Stimulated activated CD8-positive, alpha-beta memory T cell treated with anti-CD3 and anti-CD28 coated beads, Interleukin-4, amount 100 ng/mL, for 24 hours (primary cell): ENCODE measurements around the gene NEMF.
"Not testable (repeated sequence)": the region's sequence is repeated elsewhere in the genome, so short reads cannot be mapped to it uniquely, and the experiment has no call there.

Source experiments
- DNase-seq: peaks from one replicate; pipeline ENCODE4 v3.0.0-alpha.2; 2020; ENCODE audit warnings: low read depth

NEMF gene

DNA sequence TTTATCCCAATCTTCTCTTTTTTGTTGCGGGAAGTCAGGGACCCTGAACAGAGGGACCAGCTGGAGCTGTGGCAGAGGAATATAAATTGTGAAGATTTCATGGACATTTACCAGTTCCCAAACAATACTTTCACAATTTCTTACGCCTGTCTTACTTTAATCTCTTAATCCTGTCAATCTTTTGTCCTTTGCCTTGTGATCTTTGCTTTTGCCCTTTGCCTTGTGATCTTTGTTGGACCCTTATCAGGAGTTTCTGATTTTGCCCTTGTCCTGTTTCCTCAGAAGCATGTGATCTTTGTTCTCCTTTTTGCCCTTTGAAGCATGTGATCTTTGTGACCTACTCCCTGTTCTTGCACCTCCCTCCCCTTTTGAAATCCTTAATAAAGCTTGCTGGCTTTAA is 36.5 kb downstream of the NEMF start:
- DNase-seq: not testable (repeated sequence)

- DNase-seq: no peak
Observed at GRCh38 chr14:49808780-49809179, 43.8 kb downstream of the NEMF start.

DNA sequence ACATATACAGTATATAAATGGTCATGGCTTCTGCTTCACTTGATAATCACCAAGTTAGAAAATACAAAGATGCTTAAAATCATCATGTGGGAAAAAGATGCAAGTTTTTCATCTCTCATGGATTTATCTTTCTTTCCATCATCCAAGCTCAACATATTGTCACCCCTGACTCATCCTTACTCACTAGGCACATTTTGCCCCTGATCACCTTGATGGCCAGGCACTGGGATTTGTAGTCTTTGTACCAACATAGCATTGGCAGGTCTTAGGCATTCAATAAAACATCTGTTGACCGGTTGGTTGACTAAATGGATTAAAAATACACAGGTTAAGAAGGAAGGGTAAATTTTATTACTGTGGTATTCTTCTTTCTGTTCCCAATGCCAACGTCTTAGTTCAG is 56.6 kb downstream of the NEMF start:
- DNase-seq: no peak

- no peak for DNase-seq
Observed at GRCh38 chr14:49792618-49793017, 60.0 kb downstream of the NEMF start.

DNA sequence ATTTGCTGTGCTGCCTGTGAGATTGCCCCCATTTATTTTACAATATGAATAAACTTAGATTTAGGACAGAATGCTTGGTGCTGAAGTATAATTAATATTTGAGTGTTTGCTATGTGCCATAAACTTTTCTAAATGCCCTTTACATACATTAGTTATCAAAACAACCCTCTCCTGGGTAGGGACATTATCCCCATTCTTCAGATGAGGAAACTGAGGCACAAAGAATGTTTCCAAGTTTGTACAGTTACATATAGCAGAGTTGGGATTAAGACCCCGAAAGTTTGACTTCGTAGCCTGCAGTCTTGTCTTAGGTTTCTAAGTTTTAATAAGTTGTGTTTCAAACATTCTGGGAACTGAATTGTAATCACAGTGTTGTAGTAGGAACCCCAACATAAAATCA is 66.3 kb downstream of the NEMF start:
- no peak for DNase-seq

- DNase-seq: no peak
Observed at GRCh38 chr14:49783394-49784014, 69.1 kb downstream of the NEMF start.

DNA sequence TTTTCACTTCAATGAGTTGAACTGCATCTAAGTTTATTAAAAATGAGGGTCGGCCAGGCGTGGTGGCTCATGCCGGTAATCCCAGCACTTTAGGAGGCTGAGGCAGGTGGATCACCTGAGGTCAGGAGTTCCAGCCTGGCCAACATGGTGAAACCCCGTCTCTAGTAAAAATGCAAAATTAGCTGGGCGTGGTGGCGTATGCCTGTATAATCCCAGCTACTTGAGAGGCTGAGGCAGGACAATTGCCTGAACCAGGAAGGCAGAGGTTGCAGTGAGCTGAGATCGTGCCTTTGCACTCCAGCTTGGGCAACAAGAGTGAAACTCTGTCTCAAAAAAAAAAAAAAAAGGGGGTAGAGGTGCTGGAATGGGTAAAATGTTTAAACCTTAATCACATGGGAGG is 71.5 kb downstream of the NEMF start:
- DNase-seq: not testable (repeated sequence)

DNA sequence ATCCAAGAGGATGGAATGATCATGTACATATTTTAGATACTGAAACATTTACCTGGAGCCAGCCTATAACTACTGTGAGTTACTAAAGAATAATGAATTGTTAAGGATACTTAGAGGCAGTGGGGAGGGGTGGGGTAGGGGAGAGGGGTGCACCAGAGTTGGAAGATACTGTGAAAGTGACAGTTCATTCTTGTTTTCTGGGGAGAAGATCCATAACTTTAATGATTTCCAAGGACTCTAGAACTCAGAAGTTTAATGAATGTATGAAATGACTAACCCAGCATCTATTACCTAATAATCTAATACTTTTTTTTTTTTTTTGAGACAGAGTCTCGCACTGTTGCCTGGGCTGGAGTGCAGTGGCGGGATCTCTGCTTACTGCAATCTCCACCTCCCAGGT is 74.2 kb downstream of the NEMF start:
- DNase-seq: no peak

DNA sequence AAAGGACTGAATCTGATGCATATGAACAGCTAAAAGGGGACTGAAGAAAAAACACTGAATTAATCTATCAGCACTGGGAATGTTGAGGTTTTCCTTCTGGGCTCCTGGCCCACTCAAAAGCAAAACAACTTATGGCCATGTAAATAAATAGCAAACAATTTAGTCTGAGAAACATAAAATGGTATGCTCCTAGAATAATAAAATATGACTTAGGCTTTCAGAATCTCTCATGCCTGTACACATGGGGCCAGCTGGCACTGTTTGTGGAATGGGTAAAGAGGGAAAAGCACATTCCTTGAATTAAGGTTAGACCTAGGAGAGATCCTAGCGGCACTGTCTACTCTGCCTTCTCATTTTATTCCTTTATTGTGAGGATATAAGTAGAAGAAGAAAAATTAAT is 78.5 kb downstream of the NEMF start:
- no peak for DNase-seq

DNA sequence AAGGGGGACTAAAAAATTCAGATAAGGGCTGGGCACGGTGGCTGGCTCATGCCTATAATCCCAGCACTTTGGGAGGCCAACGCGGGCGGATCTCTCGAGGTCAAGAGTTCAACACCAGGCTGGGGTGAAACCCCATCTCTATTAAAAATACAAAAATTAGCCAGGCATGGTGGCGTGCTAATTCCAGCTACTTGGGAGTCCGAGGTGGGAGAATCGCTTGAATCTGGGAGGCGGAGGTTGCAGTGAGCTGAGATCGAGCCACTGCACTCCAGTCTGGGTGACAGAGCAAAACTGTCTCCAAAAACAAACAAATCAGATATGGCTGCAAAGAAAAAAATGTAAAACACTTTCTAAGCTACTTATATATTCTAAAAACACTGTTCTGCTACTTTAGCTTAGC is 80.9 kb downstream of the NEMF start:
- DNase-seq: not testable (repeated sequence)

DNA sequence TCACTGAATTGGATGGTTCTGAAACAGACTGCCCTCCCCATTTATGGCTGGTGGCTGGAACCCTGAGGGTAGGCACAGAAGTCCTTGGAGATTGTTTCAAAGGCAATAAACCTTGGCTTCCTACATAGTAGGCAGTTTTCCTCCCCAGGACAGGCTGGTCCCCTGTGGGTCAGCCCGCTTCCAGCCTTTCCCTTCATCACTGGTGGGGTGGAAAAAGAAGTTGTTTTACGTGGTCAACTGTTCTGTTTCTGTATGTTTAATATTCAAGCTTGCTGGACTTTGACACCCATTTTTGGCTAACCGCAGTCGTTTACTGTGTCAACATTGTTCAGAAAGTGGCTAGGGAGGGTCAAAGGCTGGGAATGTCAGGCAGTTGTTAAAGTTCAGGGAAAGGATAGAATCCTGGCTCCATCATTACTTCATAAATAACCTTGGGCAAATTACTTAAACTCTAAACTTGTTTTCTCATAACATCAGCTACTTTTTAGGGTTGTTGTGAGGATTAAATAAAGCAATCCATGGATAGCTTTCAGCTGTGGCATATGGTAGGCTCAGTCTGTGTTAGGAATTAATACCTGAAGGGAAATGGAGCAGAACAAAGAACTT is 82.3 kb downstream of the NEMF start:
- no peak for DNase-seq

DNA sequence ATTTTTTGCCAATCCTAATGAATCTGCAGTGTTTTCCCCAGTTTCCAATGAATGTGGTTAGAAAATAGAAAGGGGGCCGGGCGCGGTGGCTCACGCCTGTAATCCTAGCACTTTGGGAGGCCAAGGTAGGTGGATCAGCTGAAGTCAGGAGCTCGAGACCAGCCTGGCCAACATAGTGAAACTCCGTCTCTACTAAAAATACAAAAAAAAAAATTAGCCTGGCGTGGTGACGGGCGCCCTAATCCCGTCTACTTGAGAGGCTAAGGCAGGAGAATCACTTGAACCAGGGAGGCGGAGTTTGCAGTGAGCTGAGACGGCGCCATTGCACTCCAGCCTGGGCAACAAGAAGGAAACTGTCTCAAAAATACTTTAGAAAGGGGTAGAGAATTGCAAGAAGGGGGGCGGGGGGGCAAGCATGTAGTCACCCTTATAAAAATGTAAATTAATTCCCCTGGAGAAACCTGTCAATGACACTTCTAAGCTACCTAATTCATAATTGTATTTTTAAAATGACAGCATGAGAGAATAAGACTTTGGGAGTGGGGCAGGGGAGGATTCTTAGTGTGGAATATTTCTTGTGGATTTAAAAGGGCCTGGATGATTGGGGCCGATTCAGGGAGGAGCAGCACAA is 82.9 kb downstream of the NEMF start:
- DNase-seq: no peak

DNA sequence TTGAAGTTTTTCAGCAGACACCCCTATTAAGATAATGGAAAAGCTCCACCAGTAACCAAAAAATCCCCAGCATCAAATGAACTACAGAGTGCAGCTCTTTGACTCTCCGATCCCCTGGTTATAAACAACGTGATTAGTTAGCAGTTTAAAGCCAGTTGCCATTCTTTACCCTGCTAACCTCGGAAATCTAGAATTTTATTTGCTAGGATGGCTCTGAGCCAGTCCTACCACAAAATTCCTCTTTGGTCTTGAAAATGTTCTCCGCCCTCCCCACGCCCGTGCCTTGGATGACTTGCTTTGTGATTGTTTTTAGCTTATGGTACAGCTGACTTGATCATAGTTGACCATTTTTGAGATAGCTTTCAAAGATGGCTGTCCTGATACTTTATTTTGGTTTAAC is 83.4 kb downstream of the NEMF start:
- no peak for DNase-seq

GRCh38 chr14:49768301-49769121 is 84.1 kb downstream of the NEMF start:
- DNase-seq: peak; percentile 54

- DNase-seq: peak; percentile 83
Observed at GRCh38 chr14:49767571-49768300, 84.9 kb downstream of the NEMF start, which contains the start of gene KLHDC2. KLHDC2 (plus strand) TSS chr14:49768153; CDS start chr14:49768469, 316 bp downstream.

GRCh38 chr14:49767270-49767570 is 85.4 kb downstream of the NEMF start:
- DNase-seq: no peak

DNA sequence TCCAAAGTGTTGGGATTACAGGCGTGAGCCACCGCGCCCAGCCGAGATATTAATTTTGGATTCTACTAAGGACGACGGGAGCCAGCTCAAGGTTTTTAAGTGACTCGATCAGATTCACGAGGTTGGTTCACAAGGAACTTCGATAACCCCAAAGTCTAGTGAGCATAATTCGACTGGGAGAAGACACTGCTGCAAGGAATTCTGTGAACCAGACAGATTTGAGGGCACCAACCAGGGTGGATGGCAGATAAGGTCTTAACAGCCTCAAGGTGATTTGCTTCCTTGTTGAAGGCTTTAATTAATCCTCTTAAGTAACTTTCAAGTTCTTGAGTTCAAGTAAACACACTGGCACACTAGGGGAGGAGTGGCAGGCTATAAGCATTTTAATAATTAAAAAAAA is 85.7 kb downstream of the NEMF start:
- DNase-seq: no peak

DNA sequence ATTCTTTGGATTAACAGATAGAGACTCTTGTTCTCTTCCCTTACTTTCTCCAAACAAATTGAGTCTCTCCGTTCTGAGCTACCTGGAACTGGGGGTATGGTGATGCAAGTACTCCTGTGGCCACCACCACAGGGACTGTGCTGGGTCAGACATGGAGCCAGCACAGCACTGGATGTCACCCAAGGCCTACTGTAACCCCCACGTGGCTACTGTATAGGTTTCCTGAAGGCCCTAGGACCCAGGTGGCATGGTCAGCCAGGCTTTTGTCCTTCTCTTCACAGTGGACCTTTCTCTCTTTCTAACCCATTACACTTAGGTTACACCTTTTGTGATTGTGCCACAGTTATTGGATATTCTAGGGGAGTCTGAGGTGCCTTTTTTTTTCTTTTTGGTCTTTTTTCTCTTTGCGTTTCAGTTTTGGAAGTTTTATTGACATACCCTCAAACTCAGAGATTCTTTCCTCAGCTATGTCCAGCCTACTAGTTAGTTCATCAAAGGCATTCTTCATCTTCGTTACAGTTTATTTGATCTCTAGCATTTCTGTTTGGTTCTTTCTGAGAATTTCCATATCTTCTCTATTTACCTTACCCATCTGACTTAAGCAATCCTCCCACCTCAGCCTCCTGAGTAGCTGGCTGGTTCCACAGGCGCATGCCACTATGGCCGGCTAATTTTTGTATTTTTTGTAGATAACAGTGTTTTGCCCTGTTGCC is 90.6 kb downstream of the NEMF start:
- DNase-seq: no peak

DNA sequence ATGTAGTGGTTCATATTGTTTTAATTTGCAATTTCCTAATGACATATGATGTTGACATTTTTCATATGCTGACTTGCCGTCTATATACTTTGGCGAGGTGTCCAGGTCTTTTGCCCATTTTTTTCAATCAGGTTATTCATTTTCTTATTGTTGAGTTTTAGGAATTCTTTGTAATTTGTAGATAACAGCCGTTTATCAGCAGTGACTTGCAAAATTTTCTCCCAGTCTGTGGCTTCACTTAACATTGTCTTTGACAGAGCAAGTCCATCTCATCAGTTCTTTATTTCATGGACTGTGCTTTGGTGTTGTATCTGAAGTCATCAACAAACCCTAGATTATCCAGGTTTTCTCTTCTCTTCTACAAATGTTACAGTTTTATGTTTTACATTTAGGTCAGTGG is 97.2 kb downstream of the NEMF start:
- no peak for DNase-seq

- DNase-seq: no peak
Observed at GRCh38 chr14:49754570-49755097, 98.0 kb downstream of the NEMF start.

DNA sequence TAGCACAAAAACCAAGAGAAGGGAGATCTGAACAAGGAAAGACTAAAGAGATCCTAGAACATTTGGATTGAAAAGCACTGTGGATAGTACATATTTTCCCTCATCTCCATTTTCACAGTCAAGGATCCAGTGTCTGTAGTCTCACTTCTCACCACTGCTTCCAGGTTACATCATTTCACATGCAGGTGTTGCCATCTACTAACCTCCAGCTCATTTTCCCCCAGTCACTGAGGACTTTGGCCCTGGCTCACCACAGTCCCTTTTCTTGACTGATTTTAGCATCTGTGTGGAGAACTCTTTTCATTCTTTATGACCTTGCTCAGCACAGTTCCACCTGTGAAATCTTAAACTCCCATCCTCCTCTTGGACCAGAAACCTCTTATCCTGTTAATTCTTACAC is 106.1 kb downstream of the NEMF start:
- not testable (repeated sequence) for DNase-seq
